ENCODE results near the gene CEACAM20.
A peak's percentile ranks its signal among the peaks of the same experiment; 100 is the strongest.
"Not testable (repeated sequence)": the region's sequence is repeated elsewhere in the genome, so short reads cannot be mapped to it uniquely, and the experiment has no call there.

CEACAM20 gene

GRCh38 chr19:44529536-44529935 is at the start of gene CEACAM20:
Gene CEACAM20, minus strand, starts transcription at chr19:44529675. Its CDS starts 166 bp downstream, at chr19:44529509.
- no peak for DNase-seq

GRCh38 chr19:44577566-44577874 is 48.0 kb upstream of the CEACAM20 start:
- no peak for DNase-seq

- DNase-seq, result no peak
Observed at GRCh38 chr19:44576843-44577565, 47.5 kb upstream of the CEACAM20 start.

GRCh38 chr19:44575116-44575700 is 45.7 kb upstream of the CEACAM20 start:
- DNase-seq, result no peak

GRCh38 chr19:44574186-44574950 is 44.9 kb upstream of the CEACAM20 start:
- DNase-seq, result no peak

GRCh38 chr19:44573627-44574026 is 44.2 kb upstream of the CEACAM20 start:
- DNase-seq, result no peak

- DNase-seq, result no peak
Observed at GRCh38 chr19:44573183-44573582, 43.7 kb upstream of the CEACAM20 start.

GRCh38 chr19:44572581-44572900 is 43.1 kb upstream of the CEACAM20 start:
- no peak for DNase-seq

- DNase-seq, result no peak
Observed at GRCh38 chr19:44571830-44572580, 42.5 kb upstream of the CEACAM20 start.

- DNase-seq, result peak; percentile 30
Observed at GRCh38 chr19:44570984-44571684, 41.7 kb upstream of the CEACAM20 start.

GRCh38 chr19:44570603-44570983 is 41.1 kb upstream of the CEACAM20 start:
- no peak for DNase-seq

GRCh38 chr19:44567745-44568144 is 38.3 kb upstream of the CEACAM20 start:
- no peak for DNase-seq

GRCh38 chr19:44566984-44567383 is 37.5 kb upstream of the CEACAM20 start:
- DNase-seq, result no peak

- DNase-seq, result not testable (repeated sequence)
Observed at GRCh38 chr19:44563086-44563655, 33.7 kb upstream of the CEACAM20 start.

GRCh38 chr19:44557933-44558332 is 28.5 kb upstream of the CEACAM20 start:
- no peak for DNase-seq

- no peak for DNase-seq
Observed at GRCh38 chr19:44554641-44555246, 25.3 kb upstream of the CEACAM20 start.

GRCh38 chr19:44553478-44554171 is 24.1 kb upstream of the CEACAM20 start:
- DNase-seq, result no peak

GRCh38 chr19:44552324-44552723 is 22.8 kb upstream of the CEACAM20 start:
- DNase-seq, result no peak

GRCh38 chr19:44551850-44552249 is 22.4 kb upstream of the CEACAM20 start:
- DNase-seq, result no peak

- not testable (repeated sequence) for DNase-seq
Observed at GRCh38 chr19:44550976-44551375, 21.5 kb upstream of the CEACAM20 start.

- no peak for DNase-seq
Observed at GRCh38 chr19:44549507-44549906, 20.0 kb upstream of the CEACAM20 start.
